Mesenchymal stem cell (in vitro differentiated cells and primary cell): Measurements from ENCODE around the gene TMEM115.

ENCODE experiments used
- DNase-seq: peaks from one replicate; pipeline ENCODE4 v3.0.0-alpha.2; 2013
- H2AFZ ChIP-seq: one replicate; pipeline ENCODE4 v1.6.1; 2013; ENCODE audit warnings: low read depth, mild to moderate bottlenecking, control low read depth, inconsistent platforms, low read length, moderate library complexity
- H2AK5ac ChIP-seq: 2 replicates; pipeline ENCODE4 v1.6.1; 2013; ENCODE audit warnings: low read length, moderate library complexity, mild to moderate bottlenecking, inconsistent platforms; ENCODE audit not compliant: severe bottlenecking
- H2BK120ac ChIP-seq: one replicate; pipeline ENCODE4 v1.6.1; 2013; ENCODE audit warnings: low read depth, mild to moderate bottlenecking, inconsistent platforms, low read length, moderate library complexity
- H2BK12ac ChIP-seq, 2 experiments: one replicate each; pipeline ENCODE4 v1.6.1; 2013; ENCODE audit warnings: inconsistent platforms in 2 of 2, low read length in 2 of 2, mild to moderate bottlenecking in 2 of 2, moderate library complexity in 2 of 2, control low read depth in 1 of 2
- H2BK15ac ChIP-seq: one replicate; pipeline ENCODE4 v1.6.1; 2013; ENCODE audit warnings: mild to moderate bottlenecking, low read depth, inconsistent platforms; ENCODE audit not compliant: poor library complexity, severe bottlenecking
- H2BK5ac ChIP-seq: 2 replicates; pipeline ENCODE4 v1.6.1; 2013; ENCODE audit warnings: low read depth, mild to moderate bottlenecking, low read length, control low read depth, inconsistent platforms; ENCODE audit not compliant: poor library complexity, severe bottlenecking
- H3K14ac ChIP-seq, 2 experiments: one replicate each; pipeline ENCODE4 v1.6.1; 2013; ENCODE audit warnings: inconsistent platforms in 2 of 2, low read length in 2 of 2, control low read depth in 1 of 2, mild to moderate bottlenecking in 1 of 2, moderate library complexity in 1 of 2
- H3K18ac ChIP-seq, 2 experiments: one replicate each; pipeline ENCODE4 v1.6.1; 2013; ENCODE audit warnings: inconsistent platforms in 2 of 2, low read length in 2 of 2, control low read depth in 1 of 2, low read depth in 1 of 2, mild to moderate bottlenecking in 1 of 2
- H3K23ac ChIP-seq, 2 experiments: one replicate each; pipeline ENCODE4 v1.6.1; 2013; ENCODE audit warnings: inconsistent platforms in 2 of 2, low read length in 2 of 2, mild to moderate bottlenecking in 2 of 2, moderate library complexity in 2 of 2, control low read depth in 1 of 2
- H3K27ac ChIP-seq: 2 replicates; pipeline ENCODE4 v1.5.1; 2013; ENCODE audit warnings: mild to moderate bottlenecking, moderate library complexity, low read length, control low read depth, inconsistent platforms; ENCODE audit not compliant: poor library complexity, severe bottlenecking
- H3K27me3 ChIP-seq, 2 experiments: 2 replicates each; pipeline versions ENCODE4 v1.6.1 to v1.7.0; 2013; ENCODE audit warnings: low read length in 2 of 2, mild to moderate bottlenecking in 2 of 2, moderate library complexity in 2 of 2, control low read depth in 1 of 2, inconsistent platforms in 1 of 2; ENCODE audit not compliant: control insufficient read depth in 1 of 2, insufficient read depth in 1 of 2
- H3K36me3 ChIP-seq, 2 experiments: 2 replicates each; pipeline versions ENCODE4 v1.6.1 to v1.7.0; 2013; ENCODE audit warnings: low read length in 2 of 2, control low read depth in 1 of 2, inconsistent platforms in 1 of 2, low read depth in 1 of 2, mild to moderate bottlenecking in 1 of 2; ENCODE audit not compliant: insufficient read depth in 2 of 2, control insufficient read depth in 1 of 2
- H3K4ac ChIP-seq, 2 experiments: one replicate each; pipeline ENCODE4 v1.6.1; 2013; ENCODE audit warnings: inconsistent platforms in 2 of 2, low read length in 2 of 2, mild to moderate bottlenecking in 2 of 2, moderate library complexity in 2 of 2, control low read depth in 1 of 2, low read depth in 1 of 2
- H3K4me1 ChIP-seq: 2 replicates; pipeline ENCODE4 v1.6.1; 2013; ENCODE audit warnings: low read depth, low read length, control low read depth; ENCODE audit not compliant: control insufficient read depth, insufficient read depth
- H3K4me2 ChIP-seq: 2 replicates; pipeline ENCODE4 v1.6.1; 2013; ENCODE audit warnings: low read length, mild to moderate bottlenecking, inconsistent platforms; ENCODE audit not compliant: poor library complexity, severe bottlenecking
- H3K4me3 ChIP-seq, 2 experiments: 2 replicates each; pipeline versions ENCODE4 v1.5.1 to v1.7.0; 2013; ENCODE audit warnings: low read length in 2 of 2, mild to moderate bottlenecking in 2 of 2, control low read depth in 1 of 2, low read depth in 1 of 2; ENCODE audit not compliant: insufficient read depth in 1 of 2
- H3K79me1 ChIP-seq: replicated peaks from 2 replicates; pipeline ENCODE4 v1.6.1; 2013; ENCODE audit warnings: mild to moderate bottlenecking, control low read depth, low read length, inconsistent platforms; ENCODE audit not compliant: poor library complexity, severe bottlenecking
- H3K9ac ChIP-seq: 2 replicates; pipeline ENCODE4 v1.7.0; 2013; ENCODE audit warnings: mild to moderate bottlenecking, low read length, moderate library complexity
- H3K9me3 ChIP-seq: 2 replicates; pipeline ENCODE4 v1.7.0; 2013; ENCODE audit warnings: mild to moderate bottlenecking, low read length; ENCODE audit not compliant: control insufficient read depth
- H4K8ac ChIP-seq: one replicate; pipeline ENCODE4 v1.6.1; 2013; ENCODE audit warnings: inconsistent platforms, mild to moderate bottlenecking, low read length, moderate library complexity
- H4K91ac ChIP-seq: one replicate; pipeline ENCODE4 v1.6.1; 2013; ENCODE audit warnings: mild to moderate bottlenecking, low read length, inconsistent platforms
- WGBS: methylation state at CpG from one replicate; pipeline ENCODE4 v1.1.7; 2013; ENCODE audit warnings: mixed read lengths; 5-methylcytosine and 5-hydroxymethylcytosine counted together

The TMEM115 gene

DNA sequence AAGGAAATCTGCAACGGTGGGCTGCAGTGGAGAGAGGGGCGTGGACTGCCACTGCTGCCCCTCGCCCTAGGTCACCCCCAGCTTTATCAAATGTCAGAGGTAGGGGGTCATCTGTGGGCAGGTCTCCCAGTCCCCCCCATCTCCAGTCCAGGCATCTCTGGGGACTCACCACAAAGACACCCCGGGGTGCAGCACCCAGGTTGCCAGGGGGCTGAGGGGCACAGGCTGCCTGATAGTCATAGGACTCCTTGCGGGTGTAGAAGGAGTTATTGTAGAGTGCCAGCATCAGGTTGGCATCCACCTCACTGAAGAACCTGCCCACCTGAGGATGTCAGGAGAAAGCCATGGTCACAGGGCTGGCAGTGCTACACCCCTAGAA, 6.5 kb upstream of the TMEM115 start:
- Histone ChIP-seq H3K23ac (no peak overlapping the region), H3K18ac (peak overlapping the region in 1 of 2 experiments; percentile 25), H2BK120ac (no peak overlapping the region), H4K91ac (no peak overlapping the region), H3K9me3 (no peaks in the 10 kb centered on the region), H2BK12ac (no peak overlapping the region), H2BK15ac (no peak overlapping the region), H3K36me3 (no peaks in the 10 kb centered on the region), H2BK5ac (no peak overlapping the region), H3K27me3 (peaks cover 8 to 50% of the 10 kb centered on the region in 2 experiments), H3K9ac (no peak overlapping the region), H2AFZ (no peak overlapping the region), H3K4me1 (peaks cover 13% of the 10 kb centered on the region), H3K14ac (no peak overlapping the region), H3K4me3 (peak overlapping the region in 1 of 2 experiments; percentile 70), H3K4me2 (peak overlapping the region; percentile 83), H3K4ac (no peak overlapping the region), H4K8ac (no peak overlapping the region), H3K27ac (no peak overlapping the region), H2AK5ac (no peak overlapping the region), H3K79me1 (no peaks in the 10 kb centered on the region)
- WGBS = 63% methylated on average over 5 of the region's 5 CpGs
- DNase-seq = no peak

DNA sequence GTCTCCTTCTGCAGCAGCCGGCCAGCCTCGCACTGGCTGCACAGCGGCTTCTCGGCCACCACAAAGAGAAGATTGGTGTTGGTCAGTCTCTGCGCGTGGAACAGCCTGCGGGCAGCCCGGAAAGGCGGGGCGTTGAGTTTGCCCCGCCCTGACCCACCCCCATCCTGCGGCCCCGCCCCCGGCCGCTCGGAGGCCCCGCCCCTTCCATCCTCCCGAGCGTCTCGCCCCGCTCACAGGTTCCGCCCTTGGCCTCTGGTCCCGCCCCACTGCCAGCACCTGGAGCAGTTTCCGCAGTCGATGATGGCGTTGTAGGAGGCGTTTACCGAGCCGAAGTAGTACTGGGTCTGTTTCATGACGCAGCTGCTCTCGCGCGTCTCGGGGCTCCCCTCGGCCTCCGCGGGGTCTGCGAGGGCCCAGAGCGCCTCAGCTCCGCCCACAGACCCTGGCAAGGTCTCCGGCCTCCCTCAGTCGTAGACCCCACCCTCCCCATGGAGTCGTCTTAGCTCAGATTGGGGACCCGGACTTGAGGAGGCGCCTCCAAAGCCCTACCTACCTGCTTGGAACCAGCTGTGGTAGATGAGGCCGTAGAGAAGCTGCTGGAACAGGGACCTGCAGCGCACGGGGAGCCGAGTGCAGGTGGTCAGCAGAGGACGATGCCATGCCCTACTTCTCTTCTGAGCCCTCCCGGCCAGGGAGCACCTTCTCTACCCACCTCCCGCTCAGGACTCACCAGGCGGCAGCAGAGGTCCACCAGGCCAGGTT, 5.9 kb upstream of the TMEM115 start:
- Histone ChIP-seq H2BK12ac (no peak overlapping the region), H2BK15ac (peak overlapping the region; percentile 6), H2AK5ac (no peak overlapping the region), H3K27me3 (peaks cover 6 to 45% of the 10 kb centered on the region in 2 experiments), H3K18ac (peak overlapping the region in 1 of 2 experiments; percentile 25), H3K4me3 (peak overlapping the region; percentile 53 to 73), H3K14ac (peak overlapping the region in 1 of 2 experiments; percentile 37), H2BK120ac (no peak overlapping the region), H3K4me2 (peak overlapping the region; percentile 83), H2BK5ac (no peak overlapping the region), H3K9me3 (no peaks in the 10 kb centered on the region), H3K4me1 (peaks cover 13% of the 10 kb centered on the region), H3K27ac (no peak overlapping the region), H3K9ac (no peak overlapping the region), H4K8ac (peak overlapping the region; percentile 47), H3K36me3 (no peaks in the 10 kb centered on the region), H3K4ac (no peak overlapping the region), H3K79me1 (no peaks in the 10 kb centered on the region), H3K23ac (no peak overlapping the region), H4K91ac (no peak overlapping the region), H2AFZ (peak overlapping the region; percentile 48)
- peak; percentile 66 for DNase-seq
- 4% methylated on average over 31 of the region's 53 CpGs for WGBS

DNA sequence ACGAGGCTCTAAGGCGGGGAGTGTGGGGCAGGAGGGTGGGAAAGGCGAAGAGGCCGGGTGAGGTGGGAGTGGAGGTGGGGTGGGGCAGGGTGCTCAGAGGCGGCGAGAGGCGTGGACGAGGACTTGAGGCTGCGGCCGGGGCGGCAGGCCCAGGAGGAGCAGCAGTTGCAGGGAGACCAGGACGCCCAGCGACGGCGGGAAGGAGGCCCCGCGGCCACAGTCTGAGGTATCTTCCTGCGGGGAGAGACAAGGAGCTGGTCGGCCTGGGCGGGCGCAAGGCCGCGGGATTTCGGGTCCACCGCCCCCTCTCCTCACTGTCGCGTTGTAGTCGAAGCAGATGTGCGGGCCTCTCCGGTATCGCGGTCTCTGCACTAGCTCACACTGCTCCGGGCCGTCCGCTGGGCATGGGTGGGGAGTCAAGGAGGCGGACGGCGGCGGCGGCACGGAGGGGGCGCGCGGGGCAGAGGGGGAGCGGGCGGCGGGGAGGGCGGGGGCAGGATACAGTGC, 5.3 kb upstream of the TMEM115 start:
- peak overlapping the region in 1 of 2 experiments; percentile 53 for H3K14ac ChIP-seq
- H2BK120ac ChIP-seq = no peak overlapping the region
- no peak overlapping the region for H3K27ac ChIP-seq
- peak overlapping the region; percentile 48 to 73 for H3K4me3 ChIP-seq
- peak overlapping the region; percentile 6 for H2BK15ac ChIP-seq
- no peak overlapping the region for H2AK5ac ChIP-seq
- H2BK12ac ChIP-seq = no peak overlapping the region
- H3K27me3 ChIP-seq = peaks cover 6 to 39% of the 10 kb centered on the region in 2 experiments
- peak overlapping the region; percentile 63 for H3K9ac ChIP-seq
- H3K4ac ChIP-seq = no peak overlapping the region
- peak overlapping the region; percentile 78 for H4K8ac ChIP-seq
- no peaks in the 10 kb centered on the region for H3K79me1 ChIP-seq
- H2AFZ ChIP-seq = peak overlapping the region; percentile 84
- DNase-seq = no peak
- no peaks in the 10 kb centered on the region for H3K36me3 ChIP-seq
- peak overlapping the region; percentile 8 to 54 for H3K18ac ChIP-seq
- H4K91ac ChIP-seq = no peak overlapping the region
- H3K4me1 ChIP-seq = peaks cover 15% of the 10 kb centered on the region
- peak overlapping the region; percentile 46 for H3K4me2 ChIP-seq
- 10% methylated on average over 32 of the region's 48 CpGs for WGBS
- no peak overlapping the region for H2BK5ac ChIP-seq
- no peaks in the 10 kb centered on the region for H3K9me3 ChIP-seq
- no peak overlapping the region for H3K23ac ChIP-seq

DNA sequence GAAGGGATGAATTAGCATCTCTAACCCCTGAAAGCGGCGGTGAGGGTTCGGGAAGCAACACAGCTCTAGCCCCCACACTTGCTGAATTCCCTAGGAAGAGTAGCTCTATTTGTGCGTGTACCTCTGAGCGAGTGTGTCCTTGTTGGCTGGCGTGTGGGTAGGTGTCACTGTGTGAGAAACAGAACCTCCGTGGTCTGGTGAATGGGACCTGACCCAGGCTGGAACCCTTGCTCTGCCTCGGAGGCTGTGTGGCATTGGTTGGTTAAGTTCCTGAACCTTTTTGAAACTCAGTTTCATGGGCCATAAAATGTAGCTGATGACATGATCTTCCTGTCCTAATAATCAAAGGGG, 414 bp upstream of the TMEM115 start:
- Histone ChIP-seq H3K23ac (no peak overlapping the region), H3K14ac (no peak overlapping the region), H3K27ac (no peak overlapping the region), H2BK5ac (no peak overlapping the region), H3K79me1 (peaks cover 5% of the 10 kb centered on the region), H4K91ac (no peak overlapping the region), H2BK12ac (no peak overlapping the region), H3K4ac (peak overlapping the region in 1 of 2 experiments; percentile 29), H3K4me1 (peaks cover 46% of the 10 kb centered on the region), H3K27me3 (no peaks in the 10 kb centered on the region), H2BK120ac (no peak overlapping the region), H3K18ac (no peak overlapping the region), H3K4me2 (peak overlapping the region; percentile 26), H2BK15ac (no peak overlapping the region), H3K4me3 (peak overlapping the region in 1 of 2 experiments; percentile 72), H4K8ac (peak overlapping the region; percentile 89), H3K9ac (peak overlapping the region; percentile 59), H2AFZ (peak overlapping the region; percentile 72), H2AK5ac (no peak overlapping the region), H3K36me3 (peaks cover 34 to 35% of the 10 kb centered on the region in 2 experiments), H3K9me3 (no peaks in the 10 kb centered on the region)
- no peak for DNase-seq
- 29% methylated on average over 8 of the region's 8 CpGs for WGBS
